ENCODE results near the gene DHRS9. TPM values are rescaled to one million over a fixed set of nuclear protein-coding genes. Genes with fewer than 3 reads are reported as not detected.

DHRS9 gene
- total and polyA plus RNA-seq, 2 donors from 2014 or later: 2.2 TPM; not detected in 1

DNA sequence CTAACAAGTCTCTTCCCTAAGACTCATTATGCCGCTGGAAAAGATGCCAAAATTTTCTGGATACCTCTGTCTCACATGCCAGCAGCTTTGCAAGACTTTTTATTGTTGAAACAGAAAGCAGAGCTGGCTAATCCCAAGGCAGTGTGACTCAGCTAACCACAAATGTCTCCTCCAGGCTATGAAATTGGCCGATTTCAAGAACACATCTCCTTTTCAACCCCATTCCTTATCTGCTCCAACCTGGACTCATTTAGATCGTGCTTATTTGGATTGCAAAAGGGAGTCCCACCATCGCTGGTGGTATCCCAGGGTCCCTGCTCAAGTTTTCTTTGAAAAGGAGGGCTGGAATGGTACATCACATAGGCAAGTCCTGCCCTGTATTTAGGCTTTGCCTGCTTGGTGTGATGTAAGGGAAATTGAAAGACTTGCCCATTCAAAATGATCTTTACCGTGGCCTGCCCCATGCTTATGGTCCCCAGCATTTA, 26.3 kb downstream of the DHRS9 start:
- FAIRE-seq (no peak), DNase-seq (no peak)
- Histone ChIP-seq H3K27ac (ENCODE audit: low read depth in 2 of 2, low read length in 2 of 2) (no peak overlapping the region), H3K27me3 (ENCODE audit: control insufficient read depth, insufficient read depth, low read length) (no peaks in the 10 kb centered on the region), H3K36me3 (ENCODE audit: control insufficient read depth in 2 of 3, insufficient read depth in 3 of 3, low read length in 3 of 3) (no peaks in the 10 kb centered on the region), H3K9me3 (ENCODE audit: control insufficient read depth in 2 of 3, insufficient read depth in 1 of 3, low read length in 3 of 3) (no peaks in the 10 kb centered on the region), H3K9ac (ENCODE audit: low read length in 3 of 3) (no peak overlapping the region), H3K4me1 (ENCODE audit: control insufficient read depth in 2 of 3, insufficient read depth in 2 of 3, low read depth in 1 of 3, low read length in 3 of 3) (no peaks in the 10 kb centered on the region), H3K4me3 (ENCODE audit: low read length in 3 of 3) (no peak overlapping the region)
- intact Hi-C loops (cut with DNase I): no loop called here
- TF ChIP-seq, protein P1, sequence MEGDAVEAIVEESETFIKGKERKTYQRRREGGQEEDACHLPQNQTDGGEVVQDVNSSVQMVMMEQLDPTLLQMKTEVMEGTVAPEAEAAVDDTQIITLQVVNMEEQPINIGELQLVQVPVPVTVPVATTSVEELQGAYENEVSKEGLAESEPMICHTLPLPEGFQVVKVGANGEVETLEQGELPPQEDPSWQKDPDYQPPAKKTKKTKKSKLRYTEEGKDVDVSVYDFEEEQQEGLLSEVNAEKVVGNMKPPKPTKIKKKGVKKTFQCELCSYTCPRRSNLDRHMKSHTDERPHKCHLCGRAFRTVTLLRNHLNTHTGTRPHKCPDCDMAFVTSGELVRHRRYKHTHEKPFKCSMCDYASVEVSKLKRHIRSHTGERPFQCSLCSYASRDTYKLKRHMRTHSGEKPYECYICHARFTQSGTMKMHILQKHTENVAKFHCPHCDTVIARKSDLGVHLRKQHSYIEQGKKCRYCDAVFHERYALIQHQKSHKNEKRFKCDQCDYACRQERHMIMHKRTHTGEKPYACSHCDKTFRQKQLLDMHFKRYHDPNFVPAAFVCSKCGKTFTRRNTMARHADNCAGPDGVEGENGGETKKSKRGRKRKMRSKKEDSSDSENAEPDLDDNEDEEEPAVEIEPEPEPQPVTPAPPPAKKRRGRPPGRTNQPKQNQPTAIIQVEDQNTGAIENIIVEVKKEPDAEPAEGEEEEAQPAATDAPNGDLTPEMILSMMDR (IDR thresholded peaks at IDR 0.05; ENCODE audit: borderline replicate concordance, extremely low read depth, insufficient read depth): no peak

DNA sequence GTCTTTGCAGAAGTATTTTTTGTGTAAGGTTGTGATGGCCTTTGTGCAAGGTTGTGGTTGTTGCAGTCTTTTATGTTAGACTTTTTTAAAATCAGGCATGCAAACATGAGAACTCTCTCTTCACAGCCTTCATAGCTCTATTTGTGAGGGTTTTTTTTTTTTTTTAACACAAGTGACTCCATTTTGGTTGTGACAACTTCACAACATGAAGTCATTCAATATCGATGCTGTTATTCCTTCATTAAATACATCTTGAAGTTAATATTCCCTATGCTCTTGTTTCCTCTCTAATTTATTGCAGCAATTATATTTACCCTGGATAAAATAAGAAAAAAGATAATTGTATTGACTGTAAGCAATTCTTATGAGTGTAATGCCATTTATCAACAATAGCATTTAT, 35.5 kb downstream of the DHRS9 start:
- DNase-seq: no peak
- Histone ChIP-seq H3K9ac (ENCODE audit: low read length in 3 of 3) (no peak overlapping the region), H3K9me3 (ENCODE audit: control insufficient read depth in 2 of 3, insufficient read depth in 1 of 3, low read length in 3 of 3) (no peaks in the 10 kb centered on the region), H3K27ac (ENCODE audit: low read depth in 2 of 2, low read length in 2 of 2) (no peak overlapping the region), H3K4me3 (ENCODE audit: low read length in 3 of 3) (no peak overlapping the region), H3K36me3 (ENCODE audit: control insufficient read depth in 2 of 3, insufficient read depth in 3 of 3, low read length in 3 of 3) (no peaks in the 10 kb centered on the region), H3K4me1 (ENCODE audit: control insufficient read depth in 2 of 3, insufficient read depth in 2 of 3, low read depth in 1 of 3, low read length in 3 of 3) (peaks cover 0 to under 1% (median 0%) of the 10 kb centered on the region in 3 donors), H3K27me3 (ENCODE audit: control insufficient read depth, insufficient read depth, low read length) (no peaks in the 10 kb centered on the region)
- TF ChIP-seq, protein P1 (IDR thresholded peaks at IDR 0.05; ENCODE audit: borderline replicate concordance, extremely low read depth, insufficient read depth): no peak
- intact Hi-C loops (cut with DNase I): no loop called here
- FAIRE-seq: no peak

DNA sequence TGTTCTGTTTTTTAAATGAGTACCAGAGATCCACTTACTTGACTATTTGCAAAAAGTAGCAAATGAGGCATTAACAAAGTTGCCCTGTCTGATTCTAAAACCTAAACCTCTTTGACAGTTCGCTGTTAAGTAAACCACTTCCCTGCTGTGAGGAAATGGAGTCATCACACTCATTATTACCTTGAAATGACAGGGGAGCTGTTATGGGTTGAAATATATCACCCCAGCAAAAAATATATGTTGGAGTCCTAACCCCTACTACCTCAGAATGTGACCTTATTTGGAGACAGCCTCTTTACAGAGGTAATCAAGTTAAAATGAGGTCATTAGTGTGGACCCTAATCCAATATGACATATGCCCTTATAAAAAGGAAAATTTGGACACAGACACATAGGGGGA, 36.1 kb downstream of the DHRS9 start:
- Histone ChIP-seq H3K36me3 (ENCODE audit: control insufficient read depth in 2 of 3, insufficient read depth in 3 of 3, low read length in 3 of 3) (no peaks in the 10 kb centered on the region), H3K4me3 (ENCODE audit: low read length in 3 of 3) (no peak overlapping the region), H3K27me3 (ENCODE audit: control insufficient read depth, insufficient read depth, low read length) (no peaks in the 10 kb centered on the region), H3K27ac (ENCODE audit: low read depth in 2 of 2, low read length in 2 of 2) (no peak overlapping the region), H3K4me1 (ENCODE audit: control insufficient read depth in 2 of 3, insufficient read depth in 2 of 3, low read depth in 1 of 3, low read length in 3 of 3) (peaks cover 0 to 3% (median 0%) of the 10 kb centered on the region in 3 donors), H3K9ac (ENCODE audit: low read length in 3 of 3) (no peak overlapping the region), H3K9me3 (ENCODE audit: control insufficient read depth in 2 of 3, insufficient read depth in 1 of 3, low read length in 3 of 3) (no peaks in the 10 kb centered on the region)
- intact Hi-C loops (cut with DNase I): no loop called here
- FAIRE-seq (no peak), DNase-seq (no peak)
- TF ChIP-seq, protein P1 (IDR thresholded peaks at IDR 0.05; ENCODE audit: borderline replicate concordance, extremely low read depth, insufficient read depth): no peak

DNA sequence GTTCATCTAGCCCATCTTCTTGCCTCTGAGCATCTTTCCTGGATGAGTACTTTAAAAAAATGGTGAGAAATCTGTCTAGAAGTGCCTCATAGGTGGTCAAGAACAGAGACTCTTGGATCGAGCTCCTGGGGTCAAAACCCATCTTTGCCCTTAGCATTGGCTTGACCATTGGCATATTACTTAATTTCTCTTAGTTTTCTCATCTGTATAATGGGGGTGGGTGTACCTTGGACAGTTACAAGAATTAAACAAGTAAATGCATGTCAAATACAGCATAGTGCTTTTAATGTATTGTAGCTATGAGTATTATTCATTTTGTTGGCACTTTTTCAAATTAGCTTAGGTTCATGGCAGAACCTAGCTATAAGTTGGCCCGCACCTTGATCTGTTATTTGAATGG, 36.8 kb downstream of the DHRS9 start:
- FAIRE-seq: no peak
- H3K36me3 ChIP-seq (ENCODE audit: control insufficient read depth in 2 of 3, insufficient read depth in 3 of 3, low read length in 3 of 3): no peaks in the 10 kb centered on the region
- TF ChIP-seq, protein P1 (IDR thresholded peaks at IDR 0.05; ENCODE audit: borderline replicate concordance, extremely low read depth, insufficient read depth): no peak
- intact Hi-C loops (cut with DNase I): no loop called here
- no peak overlapping the region for H3K9ac ChIP-seq (ENCODE audit: low read length in 3 of 3)
- no peak for DNase-seq
- no peaks in the 10 kb centered on the region for H3K9me3 ChIP-seq (ENCODE audit: control insufficient read depth in 2 of 3, insufficient read depth in 1 of 3, low read length in 3 of 3)
- peaks cover 0 to 3% (median 0%) of the 10 kb centered on the region in 3 donors for H3K4me1 ChIP-seq (ENCODE audit: control insufficient read depth in 2 of 3, insufficient read depth in 2 of 3, low read depth in 1 of 3, low read length in 3 of 3)
- H3K4me3 ChIP-seq (ENCODE audit: low read length in 3 of 3): no peak overlapping the region
- H3K27ac ChIP-seq (ENCODE audit: low read depth in 2 of 2, low read length in 2 of 2): no peak overlapping the region
- H3K27me3 ChIP-seq (ENCODE audit: control insufficient read depth, insufficient read depth, low read length): no peaks in the 10 kb centered on the region
